Posterior vena cava (tissue), 2 donors: Measurements from ENCODE around the gene FBRSL1. TPM values are rescaled to one million over a fixed set of nuclear protein-coding genes. Genes with fewer than 3 reads are reported as not detected.
"Not testable (repeated sequence)": the region's sequence is repeated elsewhere in the genome, so short reads cannot be mapped to it uniquely, and the experiment has no call there.

Experiments used
- DNase-seq: peaks from one replicate; pipeline ENCODE4 v3.0.0-alpha.2; 2020; ENCODE audit warnings: low spot score
- intact Hi-C, 2 donors: fragments of 100-400 bp; cut with DNase I; formaldehyde crosslinking; loops; one replicate each; pipeline versions ENCODE4 v1.14.1 to v1.14.2; 2022 to 2023
- total RNA-seq, 2 donors: library from RNA; stranded (reverse); fragmentation: NEBNext Ultra II Directional; extraction: Animal tissue kit (Norgen Biotek cat#: 25700); gene quantifications; one replicate each; pipeline ENCODE4 v1.2.1, GENCODE V29; 2021
- donor health status: DM: yes; HTN: yes; CAD: no.
- donor health status: DM: yes; HTN: yes; CAD: no.

The FBRSL1 gene
- total RNA-seq, 2 donors from 2014 or later = 34.0 to 35.8 TPM

GRCh38 chr12:132452596-132453350, 37.2 kb upstream of the FBRSL1 start:
- intact Hi-C loops = no loop called here

GRCh38 chr12:132453361-132454192, 36.4 kb upstream of the FBRSL1 start:
- peak; percentile 77 for DNase-seq
- intact Hi-C loops = no loop called here

More at GRCh38 chr12:132452596-132453350, 37.2 kb upstream of the FBRSL1 start:
- DNase-seq = no peak

GRCh38 chr12:132454193-132454932, 35.6 kb upstream of the FBRSL1 start:
- intact Hi-C loops = no loop called here
- no peak for DNase-seq

GRCh38 chr12:132454933-132455418, 35.0 kb upstream of the FBRSL1 start:
- intact Hi-C loops = no loop called here
- no peak for DNase-seq

- intact Hi-C loops = no loop called here
- DNase-seq = no peak
Observed at GRCh38 chr12:132455565-132455964, 34.4 kb upstream of the FBRSL1 start.

GRCh38 chr12:132456186-132456943, 33.6 kb upstream of the FBRSL1 start:
- DNase-seq = no peak
- intact Hi-C loops = no loop called here

GRCh38 chr12:132456944-132457495, 32.9 kb upstream of the FBRSL1 start:
- peak; percentile 70 for DNase-seq
- intact Hi-C loops = no loop called here

- DNase-seq = no peak
- intact Hi-C loops = no loop called here
Observed at GRCh38 chr12:132458441-132458840, 31.5 kb upstream of the FBRSL1 start.

- intact Hi-C loops = no loop called here
- DNase-seq = no peak
Observed at GRCh38 chr12:132458846-132459641, 30.9 kb upstream of the FBRSL1 start.

GRCh38 chr12:132460571-132460970, 29.4 kb upstream of the FBRSL1 start:
- intact Hi-C loops = no loop called here
- no peak for DNase-seq

- intact Hi-C loops = no loop called here
- DNase-seq = no peak
Observed at GRCh38 chr12:132461526-132461925, 28.4 kb upstream of the FBRSL1 start.

- intact Hi-C loops = no loop called here
- no peak for DNase-seq
Observed at GRCh38 chr12:132462788-132463187, 27.2 kb upstream of the FBRSL1 start.

- DNase-seq, intact Hi-C loops: not testable (repeated sequence)
Observed at GRCh38 chr12:132463284-132463924, 26.5 kb upstream of the FBRSL1 start.

GRCh38 chr12:132464304-132464703, 25.6 kb upstream of the FBRSL1 start:
- DNase-seq, intact Hi-C loops: not testable (repeated sequence)

GRCh38 chr12:132464820-132465219, 25.1 kb upstream of the FBRSL1 start:
- intact Hi-C loops = no loop called here
- no peak for DNase-seq

- no peak for DNase-seq
- intact Hi-C loops = no loop called here
Observed at GRCh38 chr12:132465269-132466190, 24.4 kb upstream of the FBRSL1 start.
